ENCODE measurements around the gene SLC52A1.

DNA sequence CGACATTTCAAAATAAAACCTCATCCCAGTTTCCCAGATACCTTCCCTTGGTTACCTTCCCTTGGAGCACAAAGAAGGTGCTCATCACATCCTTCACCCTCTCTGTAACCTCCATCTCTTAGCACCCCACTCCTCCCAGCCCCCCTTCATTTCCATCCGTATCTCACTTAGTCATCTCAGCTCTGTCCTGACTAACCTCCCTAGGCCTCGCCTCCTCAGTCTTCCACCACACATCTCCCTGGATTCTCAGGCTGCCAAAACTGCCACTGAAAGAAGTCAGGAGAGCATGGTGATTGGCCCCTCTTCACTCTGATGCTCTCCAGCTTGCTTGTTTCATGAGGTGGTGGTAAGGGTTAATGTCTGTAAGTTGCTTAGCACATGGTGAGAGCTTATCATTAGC lies 45.4 kb upstream of the SLC52A1 start:
- TF ChIP-seq, protein P1, sequence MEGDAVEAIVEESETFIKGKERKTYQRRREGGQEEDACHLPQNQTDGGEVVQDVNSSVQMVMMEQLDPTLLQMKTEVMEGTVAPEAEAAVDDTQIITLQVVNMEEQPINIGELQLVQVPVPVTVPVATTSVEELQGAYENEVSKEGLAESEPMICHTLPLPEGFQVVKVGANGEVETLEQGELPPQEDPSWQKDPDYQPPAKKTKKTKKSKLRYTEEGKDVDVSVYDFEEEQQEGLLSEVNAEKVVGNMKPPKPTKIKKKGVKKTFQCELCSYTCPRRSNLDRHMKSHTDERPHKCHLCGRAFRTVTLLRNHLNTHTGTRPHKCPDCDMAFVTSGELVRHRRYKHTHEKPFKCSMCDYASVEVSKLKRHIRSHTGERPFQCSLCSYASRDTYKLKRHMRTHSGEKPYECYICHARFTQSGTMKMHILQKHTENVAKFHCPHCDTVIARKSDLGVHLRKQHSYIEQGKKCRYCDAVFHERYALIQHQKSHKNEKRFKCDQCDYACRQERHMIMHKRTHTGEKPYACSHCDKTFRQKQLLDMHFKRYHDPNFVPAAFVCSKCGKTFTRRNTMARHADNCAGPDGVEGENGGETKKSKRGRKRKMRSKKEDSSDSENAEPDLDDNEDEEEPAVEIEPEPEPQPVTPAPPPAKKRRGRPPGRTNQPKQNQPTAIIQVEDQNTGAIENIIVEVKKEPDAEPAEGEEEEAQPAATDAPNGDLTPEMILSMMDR (IDR thresholded peaks at IDR 0.05), result no peak
- no peak for TF ChIP-seq POLR2A (IDR thresholded peaks at IDR 0.05)
